Endothelial cell of umbilical vein (primary cell): ENCODE measurements around the gene PRDM16. TPM values are rescaled to one million over a fixed set of nuclear protein-coding genes. Genes with fewer than 3 reads are reported as not detected.

Experiments
- BruUV-seq: library from RNA; stranded (reverse); fragments of 400-500 nt; replicated peaks from 2 replicates; lab custom pipeline; 2021; lab: Mats Ljungman, UMichigan
- CTCF ChIA-PET: fragments of 300-600, 350-600 bp; sonication (Branson Sonifier 250); formaldehyde crosslinking; loops from one replicate; lab custom pipeline; 2021; ENCODE audit warnings: antibody characterized with exemption, inconsistent platforms; lab: Charles Lee
- POLR2A ChIA-PET: fragments of 300-600, 350-600 bp; sonication (Branson Sonifier 250); formaldehyde crosslinking; loops from one replicate; lab custom pipeline; 2021; ENCODE audit warnings: antibody characterized with exemption, inconsistent platforms; lab: Charles Lee
- DNase-seq: peaks from one replicate; pipeline ENCODE4 v3.0.0-alpha.2; 2011; ENCODE audit warnings: low read depth, low spot score
- FAIRE-seq: peaks from 2 replicates; lab custom pipeline; 2011; peaks lifted over from hg19 to GRCh38; lab: Jason Lieb, UNC
- H2AFZ ChIP-seq: 2 replicates; pipeline ENCODE4 v1.6.0; 2012; ENCODE audit warnings: low read depth, low read length, control low read depth, inconsistent platforms
- H3K27ac ChIP-seq: 2 replicates; pipeline ENCODE4 v1.5.1; 2011; ENCODE audit warnings: low read depth, mild to moderate bottlenecking, control low read depth, low read length, moderate library complexity; ENCODE audit not compliant: insufficient read depth
- H3K27me3 ChIP-seq, 2 experiments: 2 replicates each; pipeline versions ENCODE4 v1.6.0 to v1.6.1; 2011; ENCODE audit warnings: low read length in 2 of 2, mixed read lengths in 1 of 2; ENCODE audit not compliant: control insufficient read depth in 2 of 2, insufficient read depth in 2 of 2
- H3K36me3 ChIP-seq, 2 experiments: 2 replicates in 1 of 2; 3 replicates in 1 of 2; pipeline ENCODE4 v1.5.1; 2011; ENCODE audit warnings: low read length in 2 of 2, mild to moderate bottlenecking in 1 of 2, moderate library complexity in 1 of 2; ENCODE audit not compliant: control insufficient read depth in 2 of 2, insufficient read depth in 2 of 2; ENCODE audit errors: extremely low read depth in 1 of 2
- H3K4me1 ChIP-seq: 3 replicates; pipeline ENCODE4 v1.5.1; 2011; ENCODE audit warnings: mild to moderate bottlenecking, low read length; ENCODE audit not compliant: control insufficient read depth, insufficient read depth; ENCODE audit errors: extremely low read depth
- H3K4me2 ChIP-seq: 2 replicates; pipeline ENCODE4 v1.6.1; 2011; ENCODE audit warnings: low read length, control low read depth, mixed read lengths; ENCODE audit not compliant: insufficient read depth
- H3K4me3 ChIP-seq, 3 experiments: fragments of 200-600 bp in 1 of 3; sonication (generic), shearing (Covaris generic) in 1 of 3; replicated peaks in 1 of 3; 2 replicates each; pipeline ENCODE4 v1.5.1; 2011 to 2016; ENCODE audit warnings: control low read depth in 3 of 3, low read length in 3 of 3, mild to moderate bottlenecking in 2 of 3, inconsistent platforms in 1 of 3, low read depth in 1 of 3, moderate library complexity in 1 of 3; ENCODE audit not compliant: insufficient read depth in 1 of 3
- H3K79me2 ChIP-seq: 2 replicates; pipeline ENCODE4 v1.6.0; 2012; ENCODE audit warnings: low read length, inconsistent platforms; ENCODE audit not compliant: control insufficient read depth, insufficient read depth
- H3K9ac ChIP-seq: replicated peaks from 2 replicates; pipeline ENCODE3; 2011; ENCODE audit warnings: low read length, control low read depth; ENCODE audit not compliant: insufficient read depth; ENCODE audit errors: extremely low read depth
- H3K9me1 ChIP-seq: replicated peaks from 3 replicates; pipeline ENCODE4 v1.6.0; 2011; ENCODE audit warnings: mild to moderate bottlenecking, low read length; ENCODE audit not compliant: control insufficient read depth, insufficient read depth; ENCODE audit errors: extremely low read depth
- H3K9me3 ChIP-seq: replicated peaks from 2 replicates; pipeline ENCODE4 v1.5.1; 2012; ENCODE audit warnings: low read length, inconsistent platforms; ENCODE audit not compliant: control insufficient read depth, insufficient read depth
- H4K20me1 ChIP-seq: replicated peaks from 2 replicates; pipeline ENCODE3; 2011; ENCODE audit warnings: mild to moderate bottlenecking, low read length; ENCODE audit not compliant: control insufficient read depth, insufficient read depth; ENCODE audit errors: extremely low read depth
- CTCF ChIP-seq, 2 donors: IDR thresholded peaks; 1 replicate in 1 of 2; 2 replicates in 1 of 2; pipeline ENCODE4 v1.5.1; 2011; ENCODE audit warnings: low read length in 2 of 2, mild to moderate bottlenecking in 2 of 2, moderate library complexity in 2 of 2, control low read depth in 1 of 2, inconsistent platforms in 1 of 2, low read depth in 1 of 2; ENCODE audit not compliant: insufficient read depth in 1 of 2; ENCODE audit errors: extremely low read depth in 1 of 2
- EZH2 ChIP-seq: IDR thresholded peaks from 2 replicates; pipeline ENCODE4 v1.6.1; 2012; ENCODE audit warnings: borderline replicate concordance, low read depth, mild to moderate bottlenecking, moderate library complexity, low read length, inconsistent platforms; ENCODE audit not compliant: severe bottlenecking
- FOS ChIP-seq: IDR thresholded peaks from 2 replicates; pipeline ENCODE4 v1.6.1; 2011; ENCODE audit warnings: mild to moderate bottlenecking, low read length, moderate library complexity, borderline replicate concordance; ENCODE audit not compliant: insufficient read depth
- GATA2 ChIP-seq: IDR thresholded peaks from 2 replicates; pipeline ENCODE4 v1.7.0; 2011; ENCODE audit warnings: low read depth, mild to moderate bottlenecking, moderate library complexity, mixed read lengths, low read length; ENCODE audit not compliant: insufficient read length, insufficient read depth
- JUN ChIP-seq: IDR thresholded peaks from 2 replicates; pipeline ENCODE4 v1.6.1; 2011; ENCODE audit warnings: borderline replicate concordance, low read depth; ENCODE audit not compliant: insufficient read length, insufficient read depth
- MAX ChIP-seq: IDR thresholded peaks from 2 replicates; pipeline ENCODE4 v1.6.1; 2011; ENCODE audit not compliant: insufficient read depth, insufficient read length
- MYC ChIP-seq: IDR thresholded peaks from one replicate; pipeline ENCODE4 v1.6.1; 2011; ENCODE audit warnings: mild to moderate bottlenecking, low read depth, low read length
- POLR2A ChIP-seq: IDR thresholded peaks from 2 replicates; pipeline ENCODE4 v1.6.1; 2012; ENCODE audit warnings: low read depth, mild to moderate bottlenecking, control low read depth, low read length
- POLR2AphosphoS5 ChIP-seq: IDR thresholded peaks from 2 replicates; pipeline ENCODE4 v1.6.1; 2012; ENCODE audit warnings: low read depth, mild to moderate bottlenecking, control low read depth, low read length, moderate library complexity; ENCODE audit not compliant: insufficient read depth
- dilution Hi-C: fragments of 300-500 bp; cut with MboI; formaldehyde crosslinking; loops from one replicate; pipeline ENCODE4 v1.15.0; 2019; ENCODE audit warnings: low sequenced_read_pairs; ENCODE audit not compliant: extremely low pct_ligation_motif_present
- intact Hi-C: fragments of 100-400 bp; cut with micrococcal nuclease; formaldehyde crosslinking; loops from one replicate; pipeline ENCODE4 v1.10.0; 2022
- polyA plus RNA-seq, 4 experiments: library from polyadenylated mRNA; depleted of rRNA in 3 of 4; stranded (reverse) in 3 of 4; unstranded in 1 of 4; fragments of >200 nt; gene quantifications; 2 replicates each; pipeline versions ENCODE4 v1.2.1 to v1.2.3, GENCODE V29; 2011 to 2012; ENCODE audit warnings: missing spikeins in 1 of 4
- total RNA-seq: library from RNA; stranded (reverse); gene quantifications from 2 replicates; pipeline ENCODE4 v1.2.3, GENCODE V29; 2021

The PRDM16 gene
- total and polyA plus RNA-seq, 2 donors (not counting 3 experiments of a cell fraction or from before 2014, with no cell fraction given) = not detected

GRCh38 chr1:3290438-3290837 lies 221.4 kb downstream of the PRDM16 start:
- H2AFZ ChIP-seq = no peak overlapping the region
- no peak overlapping the region for H3K4me3 ChIP-seq
- no TSS peak for BruUV-seq
- H3K9me1 ChIP-seq = no peaks in the 10 kb centered on the region
- FAIRE-seq (no peak), DNase-seq (no peak)
- H3K27ac ChIP-seq = no peak overlapping the region
- no peaks in the 10 kb centered on the region for H3K36me3 ChIP-seq
- H3K27me3 ChIP-seq = no peaks in the 10 kb centered on the region
- no peak overlapping the region for H3K4me2 ChIP-seq
- no peaks in the 10 kb centered on the region for H3K9me3 ChIP-seq
- CTCF ChIA-PET = no interaction called here
- dilution Hi-C loops = no loop called here
- no peaks in the 10 kb centered on the region for H4K20me1 ChIP-seq
- TF ChIP-seq MYC (no peak), CTCF (IDR thresholded peaks at IDR 0.05; ENCODE audit: extremely low read depth in 1 of 2, insufficient read depth in 1 of 2, low read depth in 1 of 2, low read length in 2 of 2) (no peak), POLR2AphosphoS5 (no peak), JUN (no peak), FOS (no peak), POLR2A (no peak)
- intact Hi-C loops = no loop called here
- no peak overlapping the region for H3K9ac ChIP-seq
- H3K4me1 ChIP-seq = no peaks in the 10 kb centered on the region
- no peaks in the 10 kb centered on the region for H3K79me2 ChIP-seq
- POLR2A ChIA-PET = no interaction called here

- dilution Hi-C loops = no loop called here
- no peak for TF ChIP-seq GATA2
- no peak for TF ChIP-seq POLR2AphosphoS5
- no peak for TF ChIP-seq POLR2A
- TF ChIP-seq EZH2 = no peak
- no peak for TF ChIP-seq CTCF (IDR thresholded peaks at IDR 0.05; ENCODE audit: extremely low read depth in 1 of 2, insufficient read depth in 1 of 2, low read depth in 1 of 2, low read length in 2 of 2)
- TF ChIP-seq MYC = no peak
- no peak for TF ChIP-seq FOS
- no peak for TF ChIP-seq JUN
- no peak for TF ChIP-seq MAX
- FAIRE-seq (no peak), DNase-seq (no peak)
- no peak overlapping the region for H2AFZ ChIP-seq
- H3K79me2 ChIP-seq = no peaks in the 10 kb centered on the region
- H4K20me1 ChIP-seq = no peaks in the 10 kb centered on the region
- H3K9ac ChIP-seq = no peak overlapping the region
- no peaks in the 10 kb centered on the region for H3K4me1 ChIP-seq
- H3K36me3 ChIP-seq = no peaks in the 10 kb centered on the region
- H3K4me3 ChIP-seq = no peak overlapping the region
- no peaks in the 10 kb centered on the region for H3K27me3 ChIP-seq
- H3K27ac ChIP-seq = no peak overlapping the region
- intact Hi-C loops = no loop called here
- H3K9me3 ChIP-seq = no peaks in the 10 kb centered on the region
- POLR2A ChIA-PET = no interaction called here
- no TSS peak for BruUV-seq
- no peak overlapping the region for H3K4me2 ChIP-seq
- no peaks in the 10 kb centered on the region for H3K9me1 ChIP-seq
- CTCF ChIA-PET = no interaction called here
Measured at GRCh38 chr1:3290915-3291314, 221.9 kb downstream of the PRDM16 start.
